NOMO-1 (cell line): ENCODE results near the gene SUMO1.
"Not testable (repeated sequence)": the region's sequence is repeated elsewhere in the genome, so short reads cannot be mapped to it uniquely, and the experiment has no call there.

Experiments
- DNase-seq, 2 experiments: peaks; one replicate each; lab custom pipeline; 2025; ENCODE audit not compliant: unreplicated experiment in 2 of 2; lab: John Stamatoyannopoulos, UW

The SUMO1 gene

DNA sequence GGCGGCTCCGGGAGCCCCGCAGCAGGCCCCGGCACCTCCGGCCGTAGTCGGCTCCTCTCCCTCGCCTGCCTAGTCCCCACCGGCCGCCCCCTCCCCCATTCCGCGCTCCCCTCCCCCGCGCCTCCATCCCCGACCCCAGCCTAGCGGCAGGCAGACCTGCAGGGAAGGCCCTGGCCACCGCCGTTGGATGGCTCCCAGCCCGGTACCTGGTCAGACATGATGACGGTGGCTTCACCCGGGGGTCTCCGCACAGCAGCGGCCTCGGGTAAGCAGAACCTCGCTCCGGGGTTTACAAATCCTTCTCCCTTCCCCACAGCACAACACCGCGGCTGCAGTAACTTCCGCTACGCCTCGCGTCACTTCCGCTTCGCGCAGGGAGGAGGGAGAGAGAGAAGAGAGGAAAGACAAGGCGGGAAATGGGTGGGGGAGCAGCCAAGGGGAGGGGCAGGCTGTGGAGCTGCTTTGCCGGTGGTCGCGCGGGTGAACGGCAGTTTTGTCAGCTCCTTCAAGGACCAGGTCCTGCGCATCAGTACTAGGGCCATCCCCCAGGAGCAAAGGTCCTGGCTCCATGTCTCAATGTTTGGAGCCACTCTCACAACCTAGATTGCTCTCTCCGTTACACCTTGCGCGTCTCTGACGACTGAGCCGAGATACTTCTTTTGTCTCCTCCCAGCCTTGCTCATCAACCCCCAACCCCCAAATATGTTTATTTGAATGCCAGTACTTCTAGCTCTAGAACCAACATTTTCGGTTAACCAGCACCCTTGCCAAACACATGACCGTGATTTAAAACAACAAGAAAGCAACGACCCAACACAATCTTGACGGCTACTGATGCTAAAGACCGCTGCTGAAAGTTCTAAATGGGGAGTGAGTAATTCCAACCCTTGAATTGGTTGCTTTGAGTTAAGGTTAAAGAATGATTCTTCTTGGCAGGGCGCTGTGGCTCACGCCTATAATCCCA is at the start of gene SUMO1:
Gene SUMO1, minus strand, starts transcription at position 364 of the 964 bp plus-strand sequence. Its CDS starts 146 bp downstream, at position 218.
- peak; percentile 81 to 85 for DNase-seq

GRCh38 chr2:202286595-202286994 is 48.2 kb upstream of the SUMO1 start:
- DNase-seq = no peak

DNA sequence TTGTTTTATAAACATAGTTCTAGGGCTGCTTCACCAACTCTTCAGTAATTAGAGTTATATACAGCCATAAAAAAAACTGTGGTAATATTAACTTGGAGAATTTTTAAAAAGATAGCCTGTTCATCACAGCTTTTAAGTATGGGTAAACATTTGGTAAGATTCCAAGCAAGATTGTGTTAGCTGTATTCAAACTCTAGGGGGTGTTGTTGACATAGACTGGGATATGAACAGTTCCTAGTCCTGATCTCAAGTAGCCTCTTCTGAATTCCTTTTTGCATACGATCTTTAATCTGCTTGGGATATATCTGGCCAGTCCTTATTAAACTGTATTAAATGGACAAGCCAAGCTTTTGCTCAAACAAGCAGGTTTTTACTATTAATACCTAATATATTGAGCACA is 40.5 kb upstream of the SUMO1 start:
- no peak for DNase-seq

DNA sequence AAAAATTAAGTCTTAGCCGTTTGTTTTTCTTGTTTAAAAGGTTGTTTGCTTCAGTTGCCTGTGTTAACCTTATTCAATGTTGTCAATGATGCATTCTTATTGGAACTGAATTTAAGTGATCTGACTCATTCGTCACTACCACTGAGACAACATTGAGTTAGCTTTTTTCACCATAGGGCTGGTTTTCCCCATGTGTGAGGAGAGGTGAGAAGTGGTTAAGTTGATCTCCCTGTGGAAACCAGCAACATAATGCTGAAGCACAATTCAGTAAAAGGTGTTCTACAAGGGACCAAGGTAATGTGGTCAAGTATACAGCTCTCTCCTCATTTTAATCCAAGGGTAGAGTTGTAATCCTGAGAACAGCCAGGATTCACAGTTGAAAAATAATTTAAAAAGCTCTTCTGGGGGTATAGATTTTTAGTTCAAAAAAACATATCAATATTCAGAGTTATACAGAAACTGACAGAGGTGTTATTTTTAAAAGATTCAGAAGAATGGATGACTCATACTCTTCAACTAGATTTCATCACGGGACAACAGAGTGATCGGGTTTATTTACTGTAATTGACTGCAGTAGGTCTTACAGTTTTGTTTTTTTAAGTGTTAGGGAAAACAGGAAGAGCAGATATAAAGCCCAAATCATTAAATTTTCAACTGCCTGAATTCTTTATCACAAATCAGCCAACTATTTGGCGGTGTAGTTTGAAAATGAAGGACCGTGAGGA is 39.8 kb upstream of the SUMO1 start:
- peak in 1 of 2 experiments; percentile 42 for DNase-seq

DNA sequence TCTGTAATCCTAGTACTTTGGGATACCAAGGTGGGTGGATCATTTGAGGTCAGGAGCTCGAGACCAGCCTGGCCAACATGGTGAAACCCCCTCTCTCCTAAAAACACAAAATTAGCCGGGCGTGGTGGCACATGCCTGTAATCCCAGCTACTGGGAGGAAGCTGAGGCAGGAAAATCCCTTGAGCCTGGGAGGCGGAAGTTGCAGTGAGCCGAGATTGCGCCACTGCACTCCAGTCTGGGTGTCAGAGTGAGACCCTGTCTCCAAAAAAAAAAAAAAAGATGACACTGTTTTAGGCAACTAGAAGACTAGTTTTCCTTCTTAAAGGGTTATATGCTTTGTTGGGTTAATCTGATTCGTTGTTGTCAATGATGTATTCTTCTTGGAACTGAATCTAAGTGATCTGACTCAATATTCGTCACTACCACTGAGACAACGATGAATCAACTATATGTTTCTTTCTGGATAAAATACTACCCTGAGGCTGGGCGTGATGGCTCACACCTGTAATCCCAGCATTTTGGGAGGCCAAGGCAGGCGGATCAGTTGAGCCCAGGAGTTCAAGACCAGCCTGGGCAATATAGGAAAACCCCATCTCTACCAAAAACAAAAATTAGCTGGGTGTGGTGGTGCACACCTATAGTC is 37.8 kb upstream of the SUMO1 start:
- not testable (repeated sequence) for DNase-seq

GRCh38 chr2:202270487-202270886 is 32.1 kb upstream of the SUMO1 start:
- DNase-seq = no peak

DNA sequence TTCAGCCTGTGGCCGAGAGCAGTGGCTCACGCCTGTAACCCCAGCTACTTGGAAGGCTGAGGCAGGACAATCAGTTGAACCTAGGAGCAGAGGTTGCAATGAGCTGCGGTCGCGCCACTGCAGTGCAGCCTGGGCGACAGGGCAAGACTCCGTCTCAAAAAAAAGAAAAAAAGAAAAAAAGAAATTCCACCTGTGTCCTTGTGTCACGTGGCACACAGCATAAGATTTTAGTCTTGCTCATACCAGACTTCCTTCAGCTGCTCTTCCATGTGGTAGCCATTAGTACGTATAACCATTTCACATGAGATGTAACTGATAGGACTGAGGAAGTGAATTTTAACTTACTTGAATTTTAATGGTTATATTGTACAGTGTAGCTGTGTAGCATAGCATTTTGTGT is 31.2 kb upstream of the SUMO1 start:
- DNase-seq = peak in 1 of 2 experiments; percentile 24

DNA sequence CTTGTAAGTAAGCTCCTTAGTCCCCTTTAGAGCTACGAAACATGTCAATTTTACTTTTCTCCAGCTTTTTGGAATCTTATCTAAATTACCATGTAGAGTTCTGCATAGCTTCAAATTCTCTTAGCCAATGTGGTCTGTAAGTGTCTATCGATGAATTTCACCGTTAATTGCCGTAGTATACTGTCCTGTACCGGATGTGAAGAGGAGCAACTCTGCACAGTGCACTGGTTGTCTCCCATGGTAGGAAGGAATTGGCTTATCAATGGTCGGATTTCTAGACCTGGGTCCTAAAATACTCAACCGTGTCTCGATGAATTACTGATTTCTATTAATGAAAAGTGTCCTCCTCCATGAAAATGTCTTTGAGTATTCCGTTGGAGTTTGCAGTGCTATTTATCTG is 29.1 kb upstream of the SUMO1 start:
- DNase-seq = peak in 1 of 2 experiments; percentile 14

DNA sequence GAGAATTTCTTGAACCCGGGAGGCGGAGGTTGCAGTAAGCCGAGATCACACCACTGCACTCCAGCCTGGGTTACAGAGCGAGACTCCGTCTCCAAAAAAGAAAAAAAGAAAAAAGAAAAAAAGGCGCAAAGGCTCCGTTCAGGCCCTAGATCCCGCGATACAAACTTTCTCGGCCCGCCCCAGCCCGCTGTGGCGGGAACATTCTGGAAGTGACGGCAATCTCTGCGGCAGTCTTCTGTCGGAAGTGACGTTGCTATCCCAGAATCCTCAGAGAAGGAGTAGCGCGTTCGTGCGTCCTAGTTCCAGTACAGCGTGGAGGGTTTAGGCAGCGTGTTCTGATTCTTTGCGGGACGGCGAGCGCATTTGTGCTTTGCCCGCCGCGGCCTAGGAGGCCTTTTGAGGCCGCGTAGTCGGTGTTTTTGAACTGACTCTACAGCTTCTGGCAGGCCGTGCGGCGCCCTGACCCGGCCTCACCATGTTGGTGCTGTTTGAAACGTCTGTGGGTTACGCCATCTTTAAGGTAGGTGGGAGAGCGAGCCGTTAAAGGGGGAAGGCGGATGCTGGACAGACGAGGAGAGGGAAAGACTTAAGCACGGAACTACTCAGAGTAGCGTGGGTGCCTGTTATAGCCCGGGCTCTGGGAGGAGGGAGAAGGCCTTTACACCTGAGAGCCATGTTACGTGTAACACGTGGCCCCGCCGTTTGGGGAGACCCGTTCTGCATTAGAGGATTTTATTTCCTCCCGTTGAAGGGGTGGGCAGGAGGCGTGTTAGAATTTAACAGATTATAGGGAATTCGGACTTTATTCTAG is 27.3 kb upstream of the SUMO1 start, which contains the start of gene NOP58:
Gene NOP58, plus strand, starts transcription at position 297 of the 811 bp plus-strand sequence. Its CDS starts 179 bp downstream, at position 476.
- DNase-seq = peak; percentile 93 to 97

GRCh38 chr2:202261531-202261930 is 23.1 kb upstream of the SUMO1 start:
- DNase-seq = no peak

DNA sequence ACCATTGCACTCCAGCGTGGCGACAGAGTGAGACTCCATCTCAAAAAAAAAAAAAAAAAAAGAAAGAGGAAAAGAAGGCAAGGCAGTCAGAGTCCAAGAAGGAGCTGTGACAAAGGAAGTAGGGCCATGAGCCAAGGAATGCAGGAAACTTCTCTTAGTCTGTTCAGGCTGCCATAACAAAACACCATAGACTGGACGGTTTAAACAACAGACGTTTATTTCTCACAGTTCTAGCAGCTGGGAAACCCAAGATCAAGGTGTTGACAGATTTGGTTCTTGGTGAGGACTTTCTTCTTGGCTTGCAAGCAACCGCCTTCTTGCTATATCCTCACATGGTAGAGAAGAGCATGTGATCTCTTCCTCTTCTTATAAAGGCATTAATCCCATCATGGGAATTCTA is 13.1 kb upstream of the SUMO1 start:
- DNase-seq = no peak

DNA sequence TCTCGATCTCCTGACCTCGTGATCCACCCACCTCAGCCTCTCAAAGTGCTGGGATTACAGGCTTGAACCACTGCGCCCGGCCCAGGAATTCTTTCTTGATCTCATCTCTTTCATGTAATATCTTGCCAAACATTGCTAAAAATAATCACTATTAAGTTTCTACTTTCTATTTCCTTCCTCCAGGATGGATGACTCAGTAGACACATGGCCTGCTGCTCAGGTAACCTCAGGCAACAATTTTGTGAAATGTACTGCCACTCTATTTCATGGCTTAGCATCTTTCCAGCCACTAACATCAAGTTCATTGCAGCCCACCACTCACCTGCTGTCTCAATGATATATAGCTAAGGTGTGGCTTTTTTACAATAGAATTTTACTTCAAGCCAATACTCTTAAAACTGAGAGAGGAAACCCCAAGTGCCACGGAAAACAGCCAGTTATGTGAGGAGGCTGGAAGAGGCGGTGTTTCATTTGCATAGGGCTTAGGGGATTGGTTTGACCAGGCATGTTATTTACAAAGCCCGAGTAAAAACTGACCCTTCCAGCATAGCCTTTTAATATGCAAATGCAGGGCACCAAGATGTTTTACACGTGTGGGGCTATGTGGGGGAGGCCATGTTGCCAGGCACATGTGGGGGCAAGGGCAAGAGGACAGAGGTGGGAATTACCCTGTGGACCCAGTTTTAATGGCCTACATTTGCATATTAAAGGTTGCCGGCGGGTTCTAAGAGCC is 11.3 kb upstream of the SUMO1 start:
- DNase-seq = peak in 1 of 2 experiments; percentile 34

DNA sequence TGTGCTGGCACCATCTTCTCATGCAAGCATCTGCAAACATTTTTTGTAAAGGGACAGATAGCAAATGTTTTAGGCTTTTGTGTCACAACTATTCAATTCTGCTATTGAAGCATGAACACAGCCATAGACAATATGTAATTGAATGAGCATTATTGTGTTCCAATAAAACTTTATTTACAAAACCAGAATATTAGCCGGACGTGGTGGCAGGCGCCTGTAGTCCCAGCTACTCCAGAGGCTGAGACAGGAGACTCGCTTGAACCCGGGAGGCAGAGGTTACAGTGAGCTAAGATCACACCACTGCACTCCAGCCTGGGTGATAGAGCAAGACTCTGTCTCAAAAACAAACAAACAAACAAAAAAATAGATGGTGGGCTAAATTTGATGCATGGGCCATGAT is 9.3 kb upstream of the SUMO1 start:
- DNase-seq = not testable (repeated sequence)

GRCh38 chr2:202237787-202238233 is 587 bp downstream of the SUMO1 start:
- peak in 1 of 2 experiments; percentile 33 for DNase-seq

DNA sequence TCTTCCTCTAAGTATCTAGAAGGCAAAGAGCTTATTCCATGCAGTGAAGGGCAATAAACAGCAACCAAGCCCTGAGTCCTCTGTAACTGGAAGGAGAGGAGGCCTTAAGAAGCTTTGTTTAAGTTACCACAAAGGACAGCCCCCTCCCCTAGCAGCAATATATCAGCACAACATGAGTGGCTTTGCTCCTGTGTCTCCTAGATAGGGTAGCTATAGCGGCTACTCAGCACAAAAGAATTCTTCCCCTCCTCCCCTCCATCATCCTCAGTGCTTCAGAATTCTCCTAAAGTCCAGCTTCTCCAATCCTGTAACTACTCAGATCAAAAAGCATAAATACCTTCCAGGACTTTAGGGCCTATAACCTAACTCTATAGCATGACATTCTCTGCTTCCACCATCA is 16.5 kb downstream of the SUMO1 start:
- DNase-seq = no peak

DNA sequence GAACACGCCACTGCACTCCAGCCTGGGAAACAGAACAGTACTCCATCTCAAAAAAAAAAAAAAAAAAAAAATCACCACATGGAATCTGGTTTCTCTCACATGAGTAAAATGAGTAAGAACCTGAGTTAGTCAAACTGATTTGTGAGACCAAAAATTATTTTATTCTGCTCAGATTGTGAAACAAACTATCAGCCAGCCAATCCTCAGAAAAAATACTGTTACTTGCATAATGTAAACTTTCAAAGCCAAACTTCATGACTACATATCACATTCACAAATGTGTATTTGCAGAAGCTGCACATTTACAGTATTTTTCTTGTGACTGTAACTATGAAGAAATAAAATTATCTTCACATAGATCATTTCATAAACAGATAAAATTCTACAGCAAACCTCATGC is 23.2 kb downstream of the SUMO1 start:
- DNase-seq = no peak

DNA sequence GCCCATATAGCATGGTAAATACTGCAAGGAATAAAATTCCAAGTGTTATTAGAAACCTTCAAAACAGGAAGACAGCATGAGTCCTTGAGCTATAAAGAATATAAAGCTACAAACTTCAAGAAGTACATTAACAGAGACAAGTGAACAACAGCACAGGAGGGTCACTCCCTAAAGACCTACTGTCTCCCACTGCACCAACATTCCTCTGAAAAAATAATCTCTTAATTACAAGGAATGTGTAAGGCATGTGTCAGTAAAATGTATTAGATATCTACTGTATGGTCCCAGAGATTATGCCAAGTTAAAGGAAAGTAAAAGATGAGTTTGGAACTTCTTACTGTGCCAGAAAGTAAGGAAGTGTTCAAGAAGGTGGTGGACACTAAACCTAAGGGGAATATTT is 29.9 kb downstream of the SUMO1 start:
- no peak for DNase-seq

DNA sequence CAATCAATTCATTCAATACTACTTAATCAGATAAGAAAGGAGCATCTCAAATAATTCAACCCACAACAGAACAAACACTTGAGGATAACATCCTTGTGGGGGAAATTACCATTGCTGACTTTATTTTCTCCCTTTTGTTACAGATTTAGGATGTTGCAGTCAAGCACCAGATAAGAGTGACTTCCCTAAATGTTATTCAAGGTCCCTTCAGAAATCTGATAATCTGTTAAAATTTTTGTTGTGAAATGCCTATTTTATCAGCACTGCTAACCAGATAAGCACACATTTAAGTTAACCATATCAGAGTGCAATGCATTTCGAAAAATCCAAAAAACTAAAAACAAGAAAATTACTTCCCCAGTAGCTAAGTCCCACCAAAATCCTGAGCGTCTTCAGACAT is 33.5 kb downstream of the SUMO1 start:
- no peak for DNase-seq

- no peak for DNase-seq
Observed at GRCh38 chr2:202203348-202203747, 35.0 kb downstream of the SUMO1 start.
